Esophagus squamous epithelium (tissue), 4 donors: ENCODE measurements around the gene DCC.

Experiments
- CTCF ChIP-seq, 6 experiments: fragments of 450-650 bp in 4 of 6; fragments of 200-600 bp in 2 of 6; sonication (generic) in 2 of 6; IDR thresholded peaks; one replicate each; pipeline ENCODE4 v1.5.1; 2016 to 2019; ENCODE audit warnings: antibody characterized with exemption in 6 of 6, mild to moderate bottlenecking in 4 of 6, moderate library complexity in 4 of 6
- POLR2A ChIP-seq, 4 donors: fragments of 450-650 bp; IDR thresholded peaks; one replicate each; pipeline ENCODE4 v1.6.1; 2017; ENCODE audit warnings: antibody characterized with exemption in 4 of 4, mild to moderate bottlenecking in 4 of 4, moderate library complexity in 3 of 4

DNA sequence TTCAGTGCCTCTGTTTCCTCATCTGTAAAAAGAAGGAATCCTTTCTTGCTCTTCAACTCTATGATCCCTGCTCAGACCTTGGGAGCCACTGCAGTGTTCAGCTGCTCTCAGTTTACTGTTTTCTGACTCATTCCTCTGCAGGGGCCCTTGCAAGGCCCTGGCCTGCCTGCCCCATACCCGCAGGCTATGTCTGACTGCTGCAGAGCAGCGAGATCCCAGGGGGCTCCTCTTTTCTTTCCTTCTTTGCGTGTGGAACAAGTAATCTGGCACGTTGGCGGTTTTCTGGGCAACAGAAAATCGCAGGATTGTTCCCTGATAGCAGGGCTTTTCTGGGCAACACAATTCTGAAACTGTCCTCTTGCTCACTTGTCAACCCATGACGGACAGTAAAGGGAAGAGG is 376.0 kb downstream of the DCC start:
- TF ChIP-seq CTCF (IDR thresholded peaks at IDR 0.05), result no peak
- no peak for TF ChIP-seq POLR2A (IDR thresholded peaks at IDR 0.05)
